Stimulated activated CD8-positive, alpha-beta memory T cell treated with anti-CD3 and anti-CD28 coated beads, Interleukin-12 subunit alpha, Interleukin-12 subunit beta, amount 100 ng/mL, for 24 hours (primary cell): ENCODE data around the gene TNK1.

Experiments
- DNase-seq: peaks from one replicate; pipeline ENCODE4 v3.0.0-alpha.2; 2020; ENCODE audit errors: extremely low read depth

Gene TNK1

DNA sequence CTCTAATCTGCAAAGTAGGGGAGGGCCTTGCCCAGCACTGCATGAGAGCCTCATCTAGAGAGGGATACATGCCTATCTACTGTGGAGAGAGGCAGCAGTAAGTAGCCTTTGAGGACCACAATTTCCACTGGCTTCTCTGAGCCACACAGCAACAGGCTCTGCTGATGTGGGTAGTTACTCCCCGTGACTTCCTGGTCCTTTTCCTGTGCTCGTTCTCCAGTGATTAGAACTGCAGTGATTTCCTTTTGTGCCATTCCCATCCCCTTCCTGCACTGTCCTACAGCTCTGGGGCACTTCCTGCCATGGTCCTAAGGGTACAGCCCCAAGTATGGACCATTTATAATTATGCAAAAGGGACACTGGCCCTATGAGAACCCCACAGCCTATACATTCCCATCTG, 10.4 kb downstream of the TNK1 start:
- DNase-seq = no peak

DNA sequence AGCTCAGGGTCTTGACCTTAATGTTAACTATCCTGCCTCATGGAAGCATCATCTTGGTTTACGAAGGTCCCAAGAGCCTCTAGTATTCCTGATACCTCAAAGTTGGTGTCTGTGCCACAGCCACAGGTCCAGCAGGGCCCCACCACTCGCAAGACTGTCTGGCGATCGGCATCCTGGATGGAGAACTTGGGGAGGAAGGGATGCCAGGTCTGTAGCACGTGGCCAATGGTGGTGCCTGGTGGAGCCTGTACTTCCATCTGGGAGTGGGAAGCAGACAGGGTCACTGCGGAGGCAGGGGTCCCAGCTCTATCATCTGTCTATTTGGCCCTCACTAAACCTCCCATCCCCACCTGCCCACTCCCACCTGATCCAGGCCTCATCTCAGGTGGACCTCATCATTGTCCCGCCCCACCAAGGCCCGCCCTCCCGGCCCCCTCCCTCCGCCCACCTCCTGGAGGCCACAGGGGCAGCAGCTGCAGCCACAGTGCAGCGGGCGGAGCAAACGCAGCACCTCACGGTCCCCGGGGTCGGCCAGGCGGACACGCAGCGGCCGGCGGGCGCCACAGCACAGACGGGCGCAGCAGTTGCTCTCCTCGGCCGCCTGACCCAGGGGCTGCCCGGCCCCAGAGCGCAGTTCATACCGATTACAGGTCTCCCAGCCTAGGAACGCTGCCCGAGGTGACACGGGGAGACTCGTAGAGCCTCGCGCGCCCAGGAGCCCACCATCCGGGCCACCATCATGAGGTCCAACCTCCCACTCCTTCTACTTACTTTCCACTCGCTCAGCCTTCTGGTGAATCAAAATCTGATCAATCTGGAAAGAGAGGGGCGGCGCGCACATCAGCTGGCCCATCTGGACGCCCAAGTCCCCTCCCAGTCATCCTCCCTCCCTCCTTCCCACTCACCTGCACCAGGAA, 12.1 kb downstream of the TNK1 start:
- DNase-seq = no peak

- DNase-seq = no peak
Measured at GRCh38 chr17:7393613-7394451, 12.9 kb downstream of the TNK1 start.

DNA sequence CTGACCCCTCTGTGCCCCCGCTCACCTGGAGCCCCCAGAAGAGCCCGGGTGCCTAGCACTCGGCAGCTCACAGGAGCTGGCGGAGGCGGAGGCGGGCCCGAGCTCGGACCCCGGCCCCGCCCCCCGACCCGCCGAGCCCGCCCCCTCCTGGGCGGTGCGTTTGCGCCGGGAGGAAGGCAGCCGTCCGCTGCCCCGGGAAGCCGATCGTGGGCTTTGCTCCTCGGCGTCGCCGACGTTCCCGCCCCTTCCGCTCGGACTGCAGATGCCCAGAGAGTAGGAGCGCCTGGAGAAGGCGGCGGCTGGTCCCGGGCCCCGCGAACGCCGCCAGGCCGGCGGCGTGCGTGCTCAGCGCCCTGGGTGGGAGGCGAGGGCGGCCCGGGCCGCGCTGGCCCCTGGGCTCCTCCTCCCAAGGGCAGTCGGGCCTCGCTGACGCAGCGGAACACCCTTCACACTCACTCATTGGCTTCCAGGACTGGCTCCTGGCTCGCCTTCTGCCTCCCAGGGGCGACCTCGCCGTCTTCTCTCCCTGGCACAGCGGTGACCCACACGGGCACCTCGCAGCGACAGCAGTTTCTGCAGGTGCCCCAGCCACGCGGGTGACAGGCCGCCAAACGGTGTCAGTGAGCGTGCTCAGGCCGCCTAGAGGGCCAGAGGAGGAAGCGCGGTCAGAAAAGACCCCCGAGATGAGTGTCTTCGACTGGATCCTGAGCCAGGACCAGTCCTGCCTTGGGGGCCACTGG, 13.7 kb downstream of the TNK1 start, which contains the start of gene PLSCR3:
Gene PLSCR3 (minus strand): TSS at position 74 of the 740 bp plus-strand sequence. CDS start 415 bp downstream, outside the sequence.
- peak; percentile 61 for DNase-seq

GRCh38 chr17:7396147-7396546, 15.3 kb downstream of the TNK1 start:
- no peak for DNase-seq

DNA sequence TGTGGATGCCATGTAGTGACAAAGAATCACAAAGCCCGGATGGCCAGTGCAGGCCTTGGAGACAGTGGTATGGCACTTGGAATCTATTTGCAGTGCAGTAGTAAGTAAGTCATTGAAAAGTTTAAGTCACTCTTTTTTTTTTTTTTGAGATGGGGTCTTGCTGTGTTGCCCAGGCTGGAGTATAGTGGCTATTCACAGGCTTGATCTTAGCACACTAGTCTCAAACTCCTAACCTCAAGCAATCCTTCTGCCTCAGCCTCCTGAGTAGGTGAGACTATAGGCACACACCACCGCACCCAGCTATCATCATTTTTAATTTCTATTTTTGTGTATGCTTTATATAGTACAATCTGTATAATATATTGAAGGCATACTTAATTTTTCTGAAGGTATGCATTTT, 17.7 kb downstream of the TNK1 start:
- no peak for DNase-seq

- DNase-seq = no peak
Measured at GRCh38 chr17:7403043-7403726, 22.3 kb downstream of the TNK1 start.

DNA sequence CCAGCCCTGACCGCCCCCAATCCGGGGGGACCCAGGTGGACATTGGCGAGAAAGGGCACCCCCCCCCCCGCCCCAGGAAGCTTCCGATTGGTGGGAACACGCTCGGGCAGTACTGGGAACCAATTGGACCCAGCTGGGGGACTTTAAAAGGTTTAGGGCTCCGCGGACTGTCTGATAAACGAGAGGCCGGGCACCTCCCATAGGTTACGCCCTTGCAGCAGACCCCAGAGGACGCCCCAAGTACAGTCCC, 22.8 kb downstream of the TNK1 start:
- DNase-seq = no peak

DNA sequence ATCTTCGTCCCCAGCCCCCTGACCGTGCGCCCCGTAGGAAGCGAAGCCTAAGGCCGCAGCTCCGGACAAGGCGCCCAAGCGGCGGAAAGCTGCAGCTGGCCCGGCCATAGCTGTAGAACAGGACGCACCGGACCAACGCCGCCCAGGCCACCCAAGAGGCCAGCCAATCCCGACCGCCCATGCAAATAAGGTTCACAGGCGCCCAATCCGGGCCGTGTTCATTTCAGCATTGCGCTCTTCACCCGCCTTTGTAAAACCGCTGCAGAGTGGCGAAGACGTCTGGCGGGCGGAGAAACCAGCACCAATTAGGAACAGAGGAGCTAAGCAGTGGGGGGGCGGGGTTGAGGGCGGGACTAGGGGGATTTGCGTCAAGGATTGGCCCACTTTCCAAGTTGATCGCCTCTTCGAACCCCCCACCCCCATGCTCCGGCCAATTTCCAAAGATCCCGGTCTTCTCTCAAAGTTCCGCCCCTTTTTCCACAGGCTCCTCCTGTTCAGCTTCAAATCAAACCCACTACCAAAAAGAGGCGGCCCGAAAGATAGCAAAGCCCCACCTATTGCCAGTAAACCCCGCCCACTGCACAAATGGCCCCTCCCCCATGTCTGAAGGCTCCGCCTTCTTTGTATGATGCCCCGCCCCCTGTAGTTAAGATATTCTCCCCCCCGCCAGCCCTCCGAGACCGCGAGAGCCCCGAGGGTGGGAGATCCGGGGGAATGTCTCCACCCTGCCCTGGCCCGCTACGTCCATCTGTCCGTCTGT, 23.3 kb downstream of the TNK1 start, which contains the start of gene TMEM256:
Gene TMEM256 (minus strand): TSS at position 121 of the 760 bp plus-strand sequence. CDS start 13 bp downstream, at position 108.
- peak; percentile 91 for DNase-seq

- peak; percentile 59 for DNase-seq
Measured at GRCh38 chr17:7404737-7405349, 24.0 kb downstream of the TNK1 start.

GRCh38 chr17:7405350-7406234, 24.7 kb downstream of the TNK1 start:
- no peak for DNase-seq

- no peak for DNase-seq
Measured at GRCh38 chr17:7406235-7406825, 25.4 kb downstream of the TNK1 start.

DNA sequence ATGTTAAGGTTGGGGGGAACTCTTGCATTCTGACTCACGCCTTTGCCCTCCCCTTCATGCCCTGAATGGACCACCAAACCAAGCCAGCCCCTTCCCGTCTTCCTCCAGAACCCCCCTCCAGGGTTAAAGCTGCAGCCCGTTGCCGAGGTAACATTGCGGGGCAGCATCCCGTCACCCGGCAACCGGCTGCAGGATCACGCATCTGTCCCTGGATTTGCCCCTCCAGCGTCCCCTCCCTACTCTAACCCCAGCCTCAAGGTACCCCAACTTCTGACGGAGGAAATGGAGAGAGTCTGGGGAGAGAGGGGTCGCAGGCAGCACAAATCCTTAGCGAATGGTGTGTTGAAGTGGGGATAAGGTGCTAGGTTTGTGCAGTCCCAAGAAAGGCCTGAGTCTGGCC, 26.2 kb downstream of the TNK1 start:
- DNase-seq = no peak

GRCh38 chr17:7407485-7408251, 26.8 kb downstream of the TNK1 start, which contains the start of gene NLGN2:
Gene NLGN2 (plus strand): TSS chr17:7407845. CDS start chr17:7408256, 411 bp downstream.
- DNase-seq = no peak

DNA sequence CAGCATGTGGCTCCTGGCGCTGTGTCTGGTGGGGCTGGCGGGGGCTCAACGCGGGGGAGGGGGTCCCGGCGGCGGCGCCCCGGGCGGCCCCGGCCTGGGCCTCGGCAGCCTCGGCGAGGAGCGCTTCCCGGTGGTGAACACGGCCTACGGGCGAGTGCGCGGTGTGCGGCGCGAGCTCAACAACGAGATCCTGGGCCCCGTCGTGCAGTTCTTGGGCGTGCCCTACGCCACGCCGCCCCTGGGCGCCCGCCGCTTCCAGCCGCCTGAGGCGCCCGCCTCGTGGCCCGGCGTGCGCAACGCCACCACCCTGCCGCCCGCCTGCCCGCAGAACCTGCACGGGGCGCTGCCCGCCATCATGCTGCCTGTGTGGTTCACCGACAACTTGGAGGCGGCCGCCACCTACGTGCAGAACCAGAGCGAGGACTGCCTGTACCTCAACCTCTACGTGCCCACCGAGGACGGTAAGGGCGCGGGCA, 27.4 kb downstream of the TNK1 start:
- no peak for DNase-seq

- no peak for DNase-seq
Measured at GRCh38 chr17:7408863-7409262, 28.0 kb downstream of the TNK1 start.

- DNase-seq = no peak
Measured at GRCh38 chr17:7409716-7410115, 28.8 kb downstream of the TNK1 start.
